Mesendoderm (in vitro differentiated cells): ENCODE results near the gene SUPT20HL2.
"Not testable (repeated sequence)": the region's sequence is repeated elsewhere in the genome, so short reads cannot be mapped to it uniquely, and the experiment has no call there.

Experiments
- DNase-seq: peaks from one replicate; pipeline ENCODE4 v3.0.0; 2013
- H2AK5ac ChIP-seq: 2 replicates; pipeline ENCODE4 v1.6.1; 2013; ENCODE audit warnings: low read length, inconsistent platforms
- H2BK120ac ChIP-seq: 2 replicates; pipeline ENCODE4 v1.6.1; 2013; ENCODE audit warnings: low read depth, mild to moderate bottlenecking, low read length, moderate library complexity, mixed read lengths
- H2BK15ac ChIP-seq: replicated peaks from 2 replicates; pipeline ENCODE4 v1.6.1; 2013; ENCODE audit warnings: low read depth, mild to moderate bottlenecking, moderate library complexity
- H2BK5ac ChIP-seq: 2 replicates; pipeline ENCODE4 v1.6.1; 2013; ENCODE audit warnings: low read length, inconsistent platforms
- H3K18ac ChIP-seq: 2 replicates; pipeline ENCODE4 v1.6.1; 2013; ENCODE audit warnings: mild to moderate bottlenecking, low read length, mixed read lengths
- H3K23ac ChIP-seq: one replicate; pipeline ENCODE4 v1.6.1; 2013; ENCODE audit warnings: low read length
- H3K27ac ChIP-seq: 2 replicates; pipeline ENCODE4 v1.5.1; 2013; ENCODE audit warnings: low read depth, mild to moderate bottlenecking, inconsistent platforms, low read length, moderate library complexity
- H3K27me3 ChIP-seq: 2 replicates; pipeline ENCODE4 v1.6.1; 2013; ENCODE audit warnings: low read length, control low read depth, mild to moderate bottlenecking, inconsistent platforms; ENCODE audit not compliant: insufficient read depth, poor library complexity
- H3K36me3 ChIP-seq: 2 replicates; pipeline ENCODE4 v1.6.1; 2013; ENCODE audit warnings: low read length, inconsistent platforms; ENCODE audit not compliant: control insufficient read depth, insufficient read depth
- H3K4ac ChIP-seq: one replicate; pipeline ENCODE4 v1.6.1; 2013; ENCODE audit warnings: low read depth, mild to moderate bottlenecking, low read length, moderate library complexity
- H3K4me1 ChIP-seq: 2 replicates; pipeline ENCODE4 v1.6.1; 2013; ENCODE audit warnings: low read depth, low read length, inconsistent platforms; ENCODE audit not compliant: control insufficient read depth
- H3K4me2 ChIP-seq: 2 replicates; pipeline ENCODE4 v1.6.1; 2013; ENCODE audit warnings: low read length
- H3K4me3 ChIP-seq: 2 replicates; pipeline ENCODE4 v1.5.1; 2013; ENCODE audit warnings: mild to moderate bottlenecking, low read length
- H3K56ac ChIP-seq: one replicate; pipeline ENCODE4 v1.6.1; 2013; ENCODE audit warnings: low read length
- H3K79me1 ChIP-seq: 2 replicates; pipeline ENCODE4 v1.6.1; 2013; ENCODE audit warnings: low read length, inconsistent platforms
- H3K79me2 ChIP-seq: 2 replicates; pipeline ENCODE4 v1.6.1; 2013; ENCODE audit warnings: mild to moderate bottlenecking, low read length; ENCODE audit not compliant: control insufficient read depth, insufficient read depth
- H3K9ac ChIP-seq: 2 replicates; pipeline ENCODE4 v1.6.1; 2013; ENCODE audit warnings: low read length, inconsistent platforms
- H4K5ac ChIP-seq: one replicate; pipeline ENCODE4 v1.6.1; 2013; ENCODE audit warnings: low read length
- H4K8ac ChIP-seq: one replicate; pipeline ENCODE4 v1.6.1; 2013; ENCODE audit warnings: low read depth, mild to moderate bottlenecking, control low read depth, low read length, moderate library complexity
- WGBS: extraction: QIAGEN DNeasy Blood & Tissue Kit; methylation state at CpG from one replicate; pipeline ENCODE4 v1.1.7; 2013; ENCODE audit warnings: low lambda C conversion rate, missing lambda C conversion rate; ENCODE audit not compliant: insufficient coverage; ENCODE audit errors: extremely low coverage; 5-methylcytosine and 5-hydroxymethylcytosine counted together

The SUPT20HL2 gene

GRCh38 chrX:24317567-24317966 is 3.7 kb upstream of the SUPT20HL2 start:
- Histone ChIP-seq H3K4me3 (no peak overlapping the region), H2BK120ac (no peak overlapping the region), H3K18ac (no peak overlapping the region), H3K4ac (no peak overlapping the region), H3K4me1 (no peaks in the 10 kb centered on the region), H3K27me3 (no peaks in the 10 kb centered on the region), H3K4me2 (no peak overlapping the region), H2AK5ac (no peak overlapping the region), H4K8ac (no peak overlapping the region), H3K9ac (no peak overlapping the region), H2BK5ac (no peak overlapping the region), H3K23ac (no peak overlapping the region), H3K79me1 (no peaks in the 10 kb centered on the region), H3K56ac (no peak overlapping the region), H4K5ac (no peak overlapping the region), H3K36me3 (no peaks in the 10 kb centered on the region), H3K27ac (no peak overlapping the region), H3K79me2 (no peaks in the 10 kb centered on the region), H2BK15ac (no peak overlapping the region)
- no CpG with 5 or more reads among the region's 1 CpG for WGBS
- DNase-seq: no peak

GRCh38 chrX:24316111-24316510 is 2.2 kb upstream of the SUPT20HL2 start:
- H3K79me1 ChIP-seq: no peaks in the 10 kb centered on the region
- H3K56ac ChIP-seq: no peak overlapping the region
- no peak for DNase-seq
- H2BK15ac ChIP-seq: no peak overlapping the region
- no peak overlapping the region for H3K4me3 ChIP-seq
- H2AK5ac ChIP-seq: no peak overlapping the region
- no peak overlapping the region for H3K18ac ChIP-seq
- H3K4me1 ChIP-seq: no peaks in the 10 kb centered on the region
- no peak overlapping the region for H3K23ac ChIP-seq
- H3K9ac ChIP-seq: no peak overlapping the region
- no peak overlapping the region for H2BK120ac ChIP-seq
- H3K27me3 ChIP-seq: no peaks in the 10 kb centered on the region
- no peak overlapping the region for H3K4me2 ChIP-seq
- H2BK5ac ChIP-seq: no peak overlapping the region
- no peak overlapping the region for H4K8ac ChIP-seq
- no peak overlapping the region for H3K4ac ChIP-seq
- H4K5ac ChIP-seq: no peak overlapping the region
- H3K27ac ChIP-seq: no peak overlapping the region
- WGBS: no CpG with 5 or more reads among the region's 1 CpG
- no peaks in the 10 kb centered on the region for H3K36me3 ChIP-seq
- no peaks in the 10 kb centered on the region for H3K79me2 ChIP-seq

- H4K5ac ChIP-seq, H3K27me3 ChIP-seq, DNase-seq, H3K36me3 ChIP-seq, H3K56ac ChIP-seq, H3K79me2 ChIP-seq, H4K8ac ChIP-seq, H3K9ac ChIP-seq, H2BK5ac ChIP-seq, H2AK5ac ChIP-seq, H3K23ac ChIP-seq, H3K4me1 ChIP-seq, H3K4me3 ChIP-seq, H2BK15ac ChIP-seq, H2BK120ac ChIP-seq, H3K4me2 ChIP-seq, H3K27ac ChIP-seq, H3K79me1 ChIP-seq, H3K4ac ChIP-seq, H3K18ac ChIP-seq: not testable (repeated sequence)
- WGBS: no CpG with 5 or more reads among the region's 6 CpGs
These were observed 1.6 kb downstream of the SUPT20HL2 start for GRCh38 chrX:24312249-24312607.

- H3K23ac ChIP-seq, H3K4me1 ChIP-seq, H3K36me3 ChIP-seq, H3K18ac ChIP-seq, H2BK5ac ChIP-seq, H3K79me2 ChIP-seq, H3K4me2 ChIP-seq, H3K27ac ChIP-seq, H4K8ac ChIP-seq, H2BK120ac ChIP-seq, H3K56ac ChIP-seq, H3K79me1 ChIP-seq, H3K4me3 ChIP-seq, H2BK15ac ChIP-seq, H3K27me3 ChIP-seq, H3K4ac ChIP-seq, H2AK5ac ChIP-seq, H3K9ac ChIP-seq, H4K5ac ChIP-seq: not testable (repeated sequence)
- DNase-seq: peak; percentile 29
- WGBS: no CpG with 5 or more reads among the region's 22 CpGs
These were observed 2.2 kb downstream of the SUPT20HL2 start for GRCh38 chrX:24311507-24312248.

DNA sequence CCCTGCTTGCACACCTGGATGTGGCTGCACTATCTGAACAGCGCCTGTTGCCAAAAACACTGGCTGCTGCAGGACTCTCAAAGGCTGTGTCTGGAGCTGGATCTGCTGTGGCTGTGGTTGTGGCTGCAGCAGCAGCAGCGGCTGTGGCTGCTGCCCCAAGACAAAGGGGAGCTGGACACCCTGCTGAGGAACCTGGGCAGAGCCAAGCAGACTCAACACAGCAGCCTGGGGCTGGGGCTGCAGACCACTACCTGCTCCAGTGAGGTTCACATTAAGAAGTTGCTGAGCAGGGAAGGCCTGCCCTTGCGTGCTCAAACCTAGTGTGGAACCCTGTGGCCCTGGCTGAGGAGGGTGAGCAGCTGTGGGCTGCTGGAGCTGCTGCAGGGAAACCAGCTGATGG is 3.0 kb downstream of the SUPT20HL2 start:
- H3K36me3 ChIP-seq, H3K79me2 ChIP-seq, H3K23ac ChIP-seq, H4K5ac ChIP-seq, H3K18ac ChIP-seq, H2BK120ac ChIP-seq, H3K4me1 ChIP-seq, H3K4ac ChIP-seq, H3K27ac ChIP-seq, H3K4me2 ChIP-seq, H2BK5ac ChIP-seq, H3K79me1 ChIP-seq, H2BK15ac ChIP-seq, H3K4me3 ChIP-seq, H3K9ac ChIP-seq, H2AK5ac ChIP-seq, H4K8ac ChIP-seq, H3K27me3 ChIP-seq: not testable (repeated sequence)
- peak; percentile 13 for DNase-seq
- peak overlapping the region; percentile 25 for H3K56ac ChIP-seq
- no CpG with 5 or more reads among the region's 3 CpGs for WGBS
